Fibroblast of the conjunctiva (primary cell): ENCODE data around the gene CWH43.
"Not testable (repeated sequence)": the region's sequence is repeated elsewhere in the genome, so short reads cannot be mapped to it uniquely, and the experiment has no call there.

Experiments used
- DNase-seq: peaks from one replicate; pipeline ENCODE4 v3.0.0-alpha.2; 2010; ENCODE audit warnings: low read depth

CWH43 gene

GRCh38 chr4:48985976-48986653, at the start of gene CWH43:
Gene CWH43, plus strand, starts transcription at chr4:48986275. Its CDS starts 155 bp downstream, at chr4:48986430.
- DNase-seq = no peak

DNA sequence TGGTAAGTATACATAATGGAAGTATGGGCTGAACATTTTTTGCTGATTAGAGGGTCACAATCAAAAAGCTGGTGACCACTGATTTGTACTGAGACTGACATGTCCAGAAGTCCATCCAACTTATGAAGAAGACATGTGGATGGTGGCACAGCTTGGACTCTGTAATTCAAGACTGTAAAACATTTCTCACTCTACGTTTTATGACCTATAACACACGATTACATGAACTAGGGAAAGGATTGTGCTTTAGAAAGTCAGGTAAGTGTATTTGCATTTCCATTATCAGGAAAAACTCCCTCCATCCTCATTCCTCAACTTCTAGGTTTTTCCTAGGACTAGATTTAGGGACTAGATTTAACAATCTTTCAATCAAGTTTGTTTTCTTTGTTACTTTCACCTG, 49.0 kb upstream of the CWH43 start:
- DNase-seq = no peak

DNA sequence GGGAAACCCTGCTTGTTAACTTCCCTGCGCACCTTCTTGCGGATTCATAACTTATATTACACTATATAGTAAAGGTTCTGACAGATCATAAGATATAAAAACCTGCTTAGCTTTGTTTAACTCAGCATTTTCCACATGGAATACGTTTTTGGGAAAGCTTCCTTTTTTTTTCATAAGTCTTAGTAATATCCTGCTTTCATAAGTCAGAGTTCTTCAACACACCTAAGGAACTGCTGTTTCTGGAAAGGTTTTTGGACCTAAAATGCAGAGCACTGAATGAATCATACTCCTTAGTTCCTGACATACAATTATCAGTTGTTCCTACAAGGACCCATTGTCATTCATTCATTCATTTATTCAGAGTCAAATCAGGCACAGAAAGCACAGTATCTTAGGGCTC, 47.2 kb upstream of the CWH43 start:
- no peak for DNase-seq

- peak; percentile 47 for DNase-seq
Observed at GRCh38 chr4:48939785-48940184, 46.3 kb upstream of the CWH43 start.

GRCh38 chr4:48943387-48943786, 42.7 kb upstream of the CWH43 start:
- no peak for DNase-seq

GRCh38 chr4:48944252-48944651, 41.8 kb upstream of the CWH43 start:
- DNase-seq = no peak

- DNase-seq = no peak
Observed at GRCh38 chr4:48944756-48945241, 41.3 kb upstream of the CWH43 start.

GRCh38 chr4:48945981-48946380, 40.1 kb upstream of the CWH43 start:
- no peak for DNase-seq

GRCh38 chr4:48947731-48948130, 38.3 kb upstream of the CWH43 start:
- no peak for DNase-seq

DNA sequence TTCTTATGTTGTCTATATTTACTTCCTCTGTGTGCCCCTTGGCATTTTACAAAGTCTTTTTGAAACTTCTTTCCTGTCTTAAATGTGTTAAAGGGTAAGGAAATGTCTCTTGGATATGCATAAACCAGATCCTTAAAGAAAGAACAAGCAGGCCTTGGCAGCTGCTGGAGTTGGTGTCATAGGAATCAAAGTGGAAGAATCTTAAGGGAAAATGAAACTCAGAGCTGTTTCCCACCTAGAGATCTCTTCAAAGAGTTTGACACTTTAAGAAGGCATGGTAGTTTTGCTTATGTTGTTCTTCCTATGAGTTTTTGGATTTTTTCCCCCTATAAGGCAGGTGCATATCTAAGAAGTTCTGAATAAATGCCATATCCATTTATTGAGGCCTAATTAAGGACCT, 37.0 kb upstream of the CWH43 start:
- no peak for DNase-seq

DNA sequence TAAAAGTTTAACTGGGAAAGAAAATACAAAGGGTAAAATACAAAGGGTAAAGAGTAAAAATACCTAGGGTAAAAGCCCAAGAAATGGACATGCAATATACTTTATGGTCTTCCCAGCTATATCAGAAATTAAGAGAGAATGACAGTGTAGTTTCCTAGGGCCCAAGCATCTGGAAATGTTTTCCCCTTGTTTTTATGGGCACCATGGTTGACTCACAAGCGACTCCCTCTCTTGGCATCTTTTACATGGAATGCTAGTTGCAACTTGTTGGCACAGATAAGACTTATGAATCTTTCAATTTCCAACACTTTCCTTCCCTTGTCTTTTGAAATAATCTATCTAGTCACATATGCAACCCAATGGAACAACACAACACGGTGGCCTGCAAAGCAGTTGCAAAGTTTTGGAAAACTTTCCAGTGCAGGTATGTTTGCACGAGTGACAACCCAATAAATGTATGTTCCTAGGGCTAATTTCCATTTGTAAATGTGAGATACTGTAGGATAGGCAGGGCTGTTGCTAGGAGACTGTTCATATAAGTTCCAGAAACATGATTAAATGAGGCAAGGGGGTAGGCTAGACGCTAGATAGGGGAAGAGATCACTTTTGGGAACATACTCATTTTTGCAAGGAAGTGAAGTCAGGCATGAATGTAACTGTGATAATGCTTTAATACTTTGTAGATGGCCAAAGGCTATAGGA, 36.4 kb upstream of the CWH43 start:
- DNase-seq = peak; percentile 41

GRCh38 chr4:48954314-48954713, 31.8 kb upstream of the CWH43 start:
- DNase-seq = no peak

DNA sequence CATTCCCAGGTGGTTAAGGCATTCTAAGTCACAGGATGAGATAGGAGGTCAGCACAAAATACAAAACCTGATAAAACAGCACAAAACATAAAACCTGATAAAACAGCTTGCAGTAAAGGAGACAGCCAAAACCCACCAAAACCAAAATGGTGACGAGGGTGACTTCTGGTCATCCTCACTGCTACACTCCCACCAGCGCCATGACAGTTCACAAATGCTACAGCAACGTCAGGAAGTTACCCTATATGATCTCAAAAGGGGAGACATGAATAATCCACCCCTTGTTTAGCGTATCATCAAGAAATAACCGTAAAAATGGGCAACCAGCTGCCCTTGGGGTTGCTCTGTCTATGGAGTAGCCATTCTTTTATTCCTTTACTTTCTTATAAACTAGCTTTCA, 28.7 kb upstream of the CWH43 start:
- not testable (repeated sequence) for DNase-seq

DNA sequence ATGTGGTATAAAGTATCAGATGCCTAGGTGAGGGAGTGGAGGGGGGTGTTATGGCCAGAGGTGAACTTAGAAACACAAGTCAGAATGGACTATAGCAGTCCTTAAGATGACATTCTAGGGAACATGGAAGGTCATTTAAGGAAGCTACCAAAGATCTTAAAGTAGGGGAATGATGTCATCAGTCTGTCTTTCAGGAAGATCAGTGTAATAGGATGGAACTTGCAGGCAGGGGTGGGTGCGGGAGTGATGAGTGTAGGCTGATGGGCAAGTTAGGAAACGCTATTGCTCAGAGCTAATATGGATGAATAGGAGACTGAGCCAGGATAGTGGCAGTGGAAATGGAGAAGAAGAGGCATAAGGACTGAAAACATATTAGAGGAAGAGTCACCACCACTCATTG, 27.5 kb upstream of the CWH43 start:
- DNase-seq = no peak

DNA sequence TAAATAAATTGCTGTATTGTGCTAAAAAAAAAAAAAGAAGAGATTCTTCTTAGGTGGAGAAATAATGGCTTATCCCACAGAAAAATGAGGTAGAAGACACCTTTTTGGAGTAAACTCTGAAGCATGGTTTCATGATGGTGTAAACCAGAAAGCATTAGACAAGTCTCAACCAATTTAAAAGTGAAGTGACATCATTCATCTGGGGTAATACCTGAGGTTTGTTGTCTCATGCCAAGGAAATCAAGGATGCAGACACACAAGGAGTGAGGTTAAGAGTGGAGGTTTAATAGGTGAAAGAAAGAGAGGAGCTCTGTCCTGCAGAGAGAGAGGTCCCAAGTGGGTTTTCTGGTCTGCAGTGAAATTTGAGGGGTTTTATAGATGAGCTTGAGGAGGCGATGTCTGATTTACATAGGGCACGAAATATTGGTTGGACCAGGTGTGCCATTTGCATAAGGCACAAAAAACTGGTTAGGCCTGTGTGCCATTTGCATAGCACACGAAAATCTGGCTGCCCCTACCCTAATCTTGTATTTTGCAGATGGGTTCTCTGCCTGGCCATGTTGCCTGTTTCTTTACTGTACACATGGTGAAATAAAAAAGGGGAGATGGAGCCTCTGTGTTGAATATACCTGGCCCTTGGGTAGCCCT, 25.0 kb upstream of the CWH43 start:
- no peak for DNase-seq

DNA sequence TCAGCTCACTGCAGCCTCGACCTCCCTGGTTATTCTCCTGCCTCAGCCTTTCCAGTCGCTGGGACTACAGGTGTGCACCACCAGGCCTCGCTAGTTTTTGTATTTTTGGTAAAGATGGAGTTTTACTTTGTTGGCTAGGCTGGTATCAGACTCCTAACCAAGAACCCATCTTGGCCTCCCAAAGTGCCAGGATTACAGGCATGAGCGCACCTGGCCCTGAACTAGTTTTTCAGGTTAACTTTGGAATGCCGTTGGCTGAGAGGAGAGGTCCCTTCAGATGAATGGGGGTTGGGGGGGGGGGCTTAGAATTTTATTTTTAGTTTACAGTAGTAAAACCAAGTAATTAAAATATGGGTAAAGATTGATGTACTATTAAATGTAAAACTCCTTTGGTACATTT, 23.4 kb upstream of the CWH43 start:
- DNase-seq = no peak

DNA sequence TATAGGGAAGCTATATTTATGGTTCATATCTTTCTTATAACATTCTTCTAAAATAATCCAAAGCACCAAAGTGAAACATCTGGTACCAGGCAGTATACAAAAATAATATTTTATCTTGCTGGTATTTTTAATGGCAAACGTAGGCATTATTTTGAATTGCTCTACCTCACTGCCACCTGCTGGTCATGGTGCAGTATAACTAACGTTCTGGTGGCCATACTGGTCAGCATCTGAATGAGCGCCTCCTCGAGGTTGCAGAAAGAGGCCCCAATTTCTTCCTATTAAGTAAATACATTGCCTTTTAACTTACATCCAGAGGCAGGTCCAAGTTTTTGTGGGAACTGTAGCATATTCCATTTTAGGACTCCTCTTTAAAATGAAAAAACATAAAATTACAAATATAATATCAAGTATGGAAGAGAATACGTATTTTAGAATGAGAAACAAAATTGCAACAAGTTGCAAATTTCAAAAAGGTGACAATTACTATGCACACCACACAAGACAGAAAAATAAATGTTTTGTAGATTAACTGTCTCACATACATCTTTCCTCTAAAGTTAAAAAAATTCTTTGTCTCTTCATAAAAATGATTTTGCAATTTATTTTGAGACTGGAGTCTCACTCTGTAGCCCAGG, 22.9 kb upstream of the CWH43 start:
- DNase-seq = peak; percentile 86

DNA sequence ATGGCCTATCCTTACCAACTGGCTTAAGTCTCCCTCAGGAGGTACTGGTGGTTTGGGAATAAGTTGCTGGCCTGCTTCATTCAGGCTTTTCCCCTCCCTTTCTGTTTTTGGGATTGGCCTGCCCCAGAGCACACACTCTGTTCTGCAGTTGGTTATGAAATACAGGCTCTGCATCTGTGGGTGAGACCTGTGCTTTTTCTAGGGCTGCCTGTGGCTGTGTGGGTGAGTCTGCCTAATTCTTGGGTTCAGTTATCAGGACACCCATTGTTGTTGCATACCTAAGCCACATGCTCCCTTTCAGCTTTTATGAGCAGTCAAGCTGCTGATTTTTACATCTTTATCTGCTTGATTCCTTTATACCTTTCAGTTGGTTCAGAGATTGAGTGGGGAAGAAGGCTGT, 19.0 kb upstream of the CWH43 start:
- no peak for DNase-seq

DNA sequence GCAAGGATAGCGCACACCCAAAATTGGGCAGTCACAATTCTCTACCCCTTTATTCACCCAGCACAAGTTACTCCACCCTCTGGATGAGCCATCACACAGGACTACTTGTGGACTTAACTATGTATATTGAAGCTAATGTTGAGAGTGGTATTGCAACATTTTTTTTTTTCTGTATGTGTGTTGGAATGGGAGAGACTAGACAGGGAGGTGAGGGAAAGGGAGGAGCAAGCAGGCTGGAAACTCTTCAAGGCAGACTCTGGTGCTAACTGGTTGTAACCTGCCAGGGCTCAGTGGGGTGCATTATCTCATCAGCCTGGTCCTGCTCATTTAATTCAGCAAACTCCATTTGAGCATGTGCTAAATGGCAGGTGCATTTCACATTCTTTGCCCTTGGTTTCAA, 18.4 kb upstream of the CWH43 start:
- no peak for DNase-seq

DNA sequence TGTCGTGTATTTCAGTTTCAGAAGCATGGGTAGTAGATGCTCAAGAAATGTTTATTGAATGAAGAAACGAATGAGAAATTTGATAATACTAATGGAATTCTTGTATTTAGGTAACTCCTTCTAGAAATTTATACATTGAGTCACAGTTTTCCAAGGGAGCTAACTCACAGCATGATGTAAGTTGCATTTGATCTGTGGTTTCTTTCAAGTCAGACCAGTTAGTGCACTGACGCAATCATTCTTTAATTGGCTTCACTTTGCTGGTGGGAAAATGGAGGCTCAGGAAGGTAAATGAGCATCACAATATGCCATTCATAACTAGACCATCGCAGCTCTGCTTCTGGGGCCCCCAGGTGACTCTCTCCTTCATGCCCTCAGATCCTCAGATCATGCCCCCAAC, 17.3 kb upstream of the CWH43 start:
- DNase-seq = no peak

GRCh38 chr4:48970471-48970921, 15.6 kb upstream of the CWH43 start:
- DNase-seq = peak; percentile 12

GRCh38 chr4:48974979-48975640, 11.0 kb upstream of the CWH43 start:
- no peak for DNase-seq
